Stimulated activated CD4-positive, alpha-beta T cell treated with anti-CD3 and anti-CD28 coated beads, Interleukin-15, amount 100 ng/mL, for 1 hour (primary cell): Measurements from ENCODE around the gene GPR162.
"Not testable (repeated sequence)": the region's sequence is repeated elsewhere in the genome, so short reads cannot be mapped to it uniquely, and the experiment has no call there.

ENCODE experiments used
- DNase-seq, 2 donors: peaks; one replicate each; pipeline ENCODE4 v3.0.0-alpha.2; 2020; ENCODE audit warnings: low read depth in 1 of 2, low spot score in 1 of 2

The GPR162 gene

DNA sequence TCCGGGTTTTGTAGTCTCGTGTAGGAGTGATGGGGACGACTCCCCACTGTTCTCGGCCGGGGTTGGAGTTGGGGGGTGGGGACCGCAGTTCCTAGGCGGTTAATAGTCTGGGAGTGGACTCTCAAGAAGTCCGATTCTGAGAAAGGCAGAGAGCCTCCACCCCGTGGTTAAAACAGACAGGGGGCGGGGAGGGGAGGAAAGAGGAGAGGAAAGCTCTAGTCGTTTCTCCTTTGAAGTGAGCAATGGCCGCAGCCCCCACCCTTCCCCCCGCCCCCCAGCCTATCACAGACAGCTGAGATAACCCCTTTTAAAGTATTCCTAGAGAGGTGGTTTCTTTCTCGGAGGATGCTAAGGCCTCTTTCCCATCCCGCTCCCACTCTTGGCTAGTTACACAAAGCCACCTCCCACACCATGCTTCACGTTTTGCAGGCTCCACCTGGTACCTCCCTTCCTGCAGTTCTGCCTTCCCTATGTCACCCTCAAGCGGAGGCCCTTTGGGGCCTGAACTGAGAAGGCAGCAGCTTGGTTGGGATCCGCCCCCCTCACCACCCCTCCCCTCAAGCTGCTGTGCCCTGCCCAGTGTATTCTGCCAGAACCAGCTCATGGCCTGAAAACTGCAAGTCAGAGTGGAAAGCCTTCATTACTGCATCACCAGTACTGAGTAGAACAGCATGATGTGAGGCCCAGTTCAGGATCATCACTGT is 31.2 kb downstream of the GPR162 start:
- DNase-seq = peak; percentile 14 to 57

DNA sequence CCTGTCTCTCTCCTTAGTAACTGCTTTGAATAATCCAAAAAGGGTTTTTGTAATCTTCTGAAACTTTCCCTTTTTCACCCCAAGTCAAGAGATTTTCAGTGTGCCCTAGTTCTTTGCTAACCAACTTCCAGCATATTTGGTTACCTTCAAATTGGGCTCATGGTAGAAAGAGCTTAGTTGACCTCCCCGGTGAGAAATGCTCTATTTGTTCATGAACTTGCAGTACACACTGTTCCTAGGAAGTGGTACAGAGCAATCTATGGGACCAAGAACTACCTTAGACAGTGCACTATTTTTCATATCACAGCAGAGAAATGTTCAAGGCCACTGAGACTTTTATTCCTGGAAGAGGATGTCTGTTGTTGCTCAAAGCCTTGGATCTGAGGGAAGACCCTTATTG is 32.0 kb downstream of the GPR162 start:
- DNase-seq = no peak

DNA sequence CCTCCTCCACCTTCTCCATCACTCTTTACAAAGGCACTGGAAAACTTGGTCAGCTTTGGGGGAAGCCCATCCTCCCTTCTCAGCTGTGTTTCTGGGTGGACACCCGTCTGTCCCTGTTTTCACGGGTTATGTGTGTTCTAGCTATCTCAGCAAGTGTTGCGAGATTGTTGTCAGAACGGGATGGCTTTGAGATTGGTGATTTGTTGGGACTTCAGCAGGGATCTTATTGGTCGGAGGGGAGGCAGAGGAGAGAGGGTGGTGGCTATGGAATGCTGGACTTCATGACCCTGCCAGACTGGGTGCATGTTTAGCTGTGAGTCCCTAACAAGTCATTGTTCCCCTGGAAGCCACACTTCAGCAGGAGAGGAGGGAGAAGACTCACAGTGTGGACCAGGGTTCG is 32.4 kb downstream of the GPR162 start:
- no peak for DNase-seq

DNA sequence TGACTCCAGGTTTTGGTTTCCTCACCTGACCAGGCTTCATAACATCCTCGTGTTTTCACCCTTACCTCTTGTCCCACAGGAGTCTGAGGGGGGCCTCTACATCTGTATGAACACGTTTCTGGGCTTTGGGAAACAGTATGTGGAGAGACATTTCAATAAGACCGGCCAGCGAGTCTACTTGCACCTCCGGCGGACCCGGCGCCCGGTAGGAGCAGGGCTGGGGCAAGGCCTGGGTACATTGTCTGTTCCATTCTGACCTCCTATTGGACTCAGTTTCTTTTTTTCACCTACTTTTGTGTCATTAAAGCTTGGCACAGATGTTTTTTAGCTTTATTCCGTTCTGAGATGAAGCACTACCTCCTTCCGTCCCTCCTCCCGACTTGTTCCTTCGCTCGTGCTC is 33.7 kb downstream of the GPR162 start:
- DNase-seq = no peak

DNA sequence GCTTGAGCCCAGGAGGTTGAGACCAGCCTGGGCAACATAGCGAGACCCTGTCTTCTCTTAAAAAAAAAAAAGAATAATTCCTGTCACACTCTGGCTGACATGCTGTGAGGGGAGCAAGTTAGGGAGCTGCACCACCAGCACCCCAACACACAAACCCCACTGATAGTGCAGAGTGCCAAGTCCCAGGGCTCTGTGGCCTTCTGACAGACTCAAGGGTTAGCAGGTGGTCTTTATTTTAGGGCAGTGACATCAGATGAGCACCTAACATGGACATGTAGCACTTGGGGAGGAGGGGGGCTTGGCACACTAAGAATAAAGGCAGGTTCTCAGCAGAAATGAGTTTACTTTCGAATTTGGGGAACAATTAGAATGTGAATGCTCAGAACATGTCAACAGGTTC is 37.2 kb downstream of the GPR162 start:
- no peak for DNase-seq

DNA sequence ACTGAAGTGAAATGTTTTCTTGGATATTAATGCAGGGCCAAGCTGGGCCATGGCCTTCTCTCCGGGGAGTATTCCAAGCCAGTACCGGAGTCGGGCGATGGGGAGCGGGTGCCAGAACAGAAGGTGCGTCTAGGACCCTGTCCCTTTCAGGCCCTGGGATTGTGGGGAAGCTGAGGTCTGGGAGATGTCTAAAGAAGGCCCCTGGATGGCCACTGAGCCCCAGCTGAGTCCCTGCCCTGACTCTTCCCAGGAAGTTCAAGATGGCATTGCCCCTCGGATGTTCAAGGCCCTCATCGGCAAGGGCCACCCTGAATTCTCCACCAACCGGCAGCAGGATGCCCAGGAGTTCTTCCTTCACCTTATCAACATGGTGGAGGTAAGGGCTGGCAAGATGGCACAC is 38.5 kb downstream of the GPR162 start:
- DNase-seq = no peak

DNA sequence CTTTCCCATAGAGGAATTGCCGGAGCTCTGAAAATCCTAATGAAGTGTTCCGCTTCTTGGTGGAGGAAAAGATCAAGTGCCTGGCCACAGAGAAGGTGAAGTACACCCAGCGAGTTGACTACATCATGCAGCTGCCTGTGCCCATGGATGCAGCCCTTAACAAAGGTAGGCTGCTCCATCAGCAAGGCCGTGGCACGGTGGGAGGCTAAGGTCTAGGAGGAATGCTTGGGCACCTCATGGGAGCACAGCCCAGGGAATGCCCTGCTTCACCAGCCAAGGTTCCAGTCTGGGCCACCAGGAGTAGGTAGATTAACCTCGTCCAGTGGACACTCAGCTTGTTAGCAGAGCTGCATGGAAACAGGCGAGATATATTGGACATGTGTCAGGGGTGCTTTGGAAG is 39.3 kb downstream of the GPR162 start:
- DNase-seq = no peak

DNA sequence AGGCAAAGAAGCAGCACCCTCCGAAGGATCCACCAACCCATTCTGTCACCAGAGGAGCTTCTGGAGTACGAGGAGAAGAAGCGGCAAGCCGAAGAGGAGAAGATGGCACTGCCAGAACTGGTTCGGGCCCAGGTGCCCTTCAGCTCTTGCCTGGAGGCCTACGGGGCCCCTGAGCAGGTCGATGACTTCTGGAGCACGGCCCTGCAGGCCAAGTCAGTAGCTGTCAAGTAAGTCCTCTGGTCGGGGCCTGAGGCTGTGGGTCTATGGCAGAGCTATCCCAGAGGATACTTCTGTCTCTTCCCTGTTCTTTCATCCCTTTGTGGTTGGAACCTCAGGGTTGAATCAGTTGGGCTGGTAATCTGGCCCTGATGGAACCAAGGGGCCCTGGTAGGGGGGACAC is 39.8 kb downstream of the GPR162 start:
- no peak for DNase-seq

DNA sequence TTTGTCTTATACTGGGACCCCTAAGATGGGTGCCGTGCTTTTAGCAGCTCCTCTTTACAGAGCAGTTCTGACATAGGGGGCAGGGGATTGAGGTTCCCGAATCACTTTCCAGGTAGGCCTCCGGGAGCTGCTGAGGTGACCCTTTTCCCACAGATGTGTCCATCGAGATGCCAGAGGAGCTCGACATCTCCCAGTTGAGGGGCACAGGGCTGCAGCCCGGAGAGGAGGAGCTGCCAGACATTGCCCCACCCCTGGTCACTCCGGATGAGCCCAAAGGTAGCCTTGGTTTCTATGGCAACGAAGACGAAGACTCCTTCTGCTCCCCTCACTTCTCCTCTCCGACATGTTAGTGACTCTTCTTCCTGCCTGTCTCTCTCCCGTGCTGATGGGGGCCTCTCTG is 41.4 kb downstream of the GPR162 start:
- DNase-seq = no peak

DNA sequence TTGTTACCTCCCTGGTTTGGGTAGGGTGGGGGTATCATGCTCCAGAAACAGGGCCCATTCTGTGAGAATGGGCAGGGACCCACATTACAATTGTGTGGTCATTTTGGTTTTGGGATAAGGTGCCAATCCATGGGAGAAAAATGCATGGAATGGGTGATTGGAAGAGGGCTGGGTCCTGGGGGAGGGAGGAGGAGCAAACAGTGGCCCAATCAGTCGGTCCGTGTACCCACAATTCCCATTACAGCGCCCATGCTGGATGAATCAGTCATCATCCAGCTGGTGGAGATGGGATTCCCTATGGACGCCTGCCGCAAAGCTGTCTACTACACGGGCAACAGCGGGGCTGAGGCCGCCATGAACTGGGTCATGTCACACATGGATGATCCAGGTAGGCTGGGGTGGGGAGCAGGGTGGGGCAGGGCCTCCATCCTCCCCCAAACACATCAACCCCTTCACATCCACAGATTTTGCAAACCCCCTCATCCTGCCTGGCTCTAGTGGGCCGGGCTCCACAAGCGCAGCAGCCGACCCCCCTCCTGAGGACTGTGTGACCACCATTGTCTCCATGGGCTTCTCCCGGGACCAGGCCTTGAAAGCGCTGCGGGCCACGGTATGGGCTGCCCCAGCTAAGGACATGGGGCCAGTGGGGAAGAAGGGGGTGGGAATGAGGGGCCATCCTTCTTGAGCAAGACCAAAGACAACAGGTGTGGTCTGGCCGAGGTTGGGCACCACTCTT is 42.1 kb downstream of the GPR162 start:
- no peak for DNase-seq

DNA sequence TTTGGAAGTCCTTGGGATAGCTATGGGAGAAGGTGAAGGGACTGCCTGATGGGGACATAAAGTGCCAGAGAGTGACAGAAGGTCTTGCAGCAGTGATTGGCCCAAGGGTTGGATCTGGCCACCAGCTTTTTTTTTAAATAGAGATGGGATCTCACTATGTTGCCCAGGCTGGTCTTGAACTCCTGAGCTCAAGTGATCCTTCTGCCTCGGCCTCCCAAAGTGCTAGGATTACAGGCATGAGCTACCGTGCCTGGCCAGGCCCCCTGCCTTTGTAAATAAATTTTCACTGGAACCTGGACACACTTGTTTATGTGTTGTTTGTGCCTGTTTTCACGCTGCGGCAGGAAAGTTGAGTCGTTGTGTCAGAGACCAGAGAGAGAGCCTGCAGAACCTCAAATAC is 43.7 kb downstream of the GPR162 start:
- not testable (repeated sequence) for DNase-seq

DNA sequence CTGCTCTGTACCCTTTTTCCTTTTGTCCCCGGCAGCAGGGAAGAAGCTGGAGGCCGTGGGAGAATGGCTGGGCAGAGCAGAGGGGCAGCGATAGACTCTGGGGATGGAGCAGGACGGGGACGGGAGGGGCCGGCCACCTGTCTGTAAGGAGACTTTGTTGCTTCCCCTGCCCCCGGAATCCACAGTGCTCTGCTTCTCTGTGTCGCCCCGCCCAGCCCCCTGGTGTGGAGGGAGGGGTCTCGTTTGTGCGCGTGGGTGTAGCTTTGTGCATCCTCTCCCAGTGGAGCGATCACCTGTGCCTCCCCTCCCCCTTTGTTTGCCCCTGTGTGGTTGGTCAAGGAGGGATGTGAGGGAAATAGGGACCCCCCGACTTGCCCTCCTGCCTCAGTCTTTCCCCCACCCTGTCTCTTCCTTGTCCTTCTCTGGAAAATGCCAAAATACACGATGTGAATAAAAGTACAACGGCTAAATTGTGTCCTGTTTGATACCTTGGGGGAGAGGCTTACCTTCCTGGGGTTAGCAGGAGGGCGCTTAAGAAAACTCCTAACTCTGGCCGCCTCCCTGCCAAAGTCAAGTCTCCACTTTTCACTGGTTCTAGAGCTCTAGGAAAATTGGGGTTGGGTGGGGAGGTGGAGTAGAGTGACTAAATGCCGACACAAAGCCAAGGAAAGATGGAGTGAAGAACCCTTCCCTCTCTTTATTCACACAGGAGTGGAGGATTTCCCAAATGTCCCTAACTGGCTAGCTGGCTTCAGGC is 44.7 kb downstream of the GPR162 start:
- no peak for DNase-seq

DNA sequence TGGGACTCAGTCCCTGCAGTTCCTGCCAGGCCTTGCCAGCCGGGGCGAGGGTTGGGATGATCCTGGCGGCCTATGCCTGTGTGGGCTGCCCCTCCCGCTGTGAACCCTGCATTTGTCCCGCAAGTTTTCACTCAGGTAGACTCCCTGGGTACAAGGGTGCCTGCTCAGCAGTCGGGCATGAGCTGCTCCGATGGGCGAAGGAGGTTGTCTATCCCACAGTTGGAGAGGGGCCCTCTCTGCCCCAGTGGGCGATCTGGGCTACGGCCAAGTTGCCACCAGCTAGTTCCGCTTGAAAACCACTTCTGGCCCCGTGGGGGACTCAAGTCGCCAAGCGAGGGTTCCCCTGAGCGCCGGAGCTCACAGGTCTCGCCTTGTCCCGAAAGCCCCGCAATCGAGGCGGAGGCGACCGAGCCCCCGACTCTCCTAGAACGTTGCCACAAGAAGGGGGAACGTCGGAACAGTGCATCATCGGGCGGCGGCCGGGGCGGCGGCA is 45.3 kb downstream of the GPR162 start:
- DNase-seq = no peak

DNA sequence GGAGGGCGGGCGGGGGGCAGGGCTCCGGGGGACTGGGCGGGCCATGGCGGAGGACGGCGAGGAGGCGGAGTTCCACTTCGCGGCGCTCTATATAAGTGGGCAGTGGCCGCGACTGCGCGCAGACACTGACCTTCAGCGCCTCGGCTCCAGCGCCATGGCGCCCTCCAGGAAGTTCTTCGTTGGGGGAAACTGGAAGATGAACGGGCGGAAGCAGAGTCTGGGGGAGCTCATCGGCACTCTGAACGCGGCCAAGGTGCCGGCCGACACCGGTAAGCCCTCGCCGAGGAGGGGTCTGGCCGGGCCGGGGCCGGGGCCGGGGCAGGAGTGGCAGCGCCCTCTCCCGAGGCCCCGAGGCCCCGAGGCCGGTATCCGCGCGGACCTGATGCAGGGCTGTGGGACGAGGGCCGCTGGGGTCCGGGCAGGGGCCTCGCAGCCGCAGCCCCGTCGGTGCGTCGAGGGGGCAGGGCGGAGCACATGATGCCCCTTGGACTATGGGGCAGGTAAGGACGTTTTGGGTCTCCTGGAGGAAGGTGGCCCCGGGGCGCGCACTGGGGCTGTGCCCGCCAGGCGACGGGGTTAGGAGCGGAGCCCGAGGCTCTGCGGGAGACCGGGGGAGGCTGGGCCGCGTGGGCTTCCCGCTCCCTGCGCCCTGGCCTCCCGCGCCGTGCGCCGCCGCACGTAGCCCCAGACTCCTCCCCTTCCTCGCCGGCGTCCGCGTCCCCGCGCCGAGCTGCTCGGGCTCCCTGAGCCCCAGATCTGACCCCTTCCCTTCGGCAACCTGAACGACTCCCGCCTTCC is 46.0 kb downstream of the GPR162 start, which contains the start of gene TPI1:
TSS of gene TPI1 (plus strand) at position 119 of the 798 bp plus-strand sequence. CDS start at position 155, 36 bp downstream.
- peak; percentile 61 to 74 for DNase-seq

DNA sequence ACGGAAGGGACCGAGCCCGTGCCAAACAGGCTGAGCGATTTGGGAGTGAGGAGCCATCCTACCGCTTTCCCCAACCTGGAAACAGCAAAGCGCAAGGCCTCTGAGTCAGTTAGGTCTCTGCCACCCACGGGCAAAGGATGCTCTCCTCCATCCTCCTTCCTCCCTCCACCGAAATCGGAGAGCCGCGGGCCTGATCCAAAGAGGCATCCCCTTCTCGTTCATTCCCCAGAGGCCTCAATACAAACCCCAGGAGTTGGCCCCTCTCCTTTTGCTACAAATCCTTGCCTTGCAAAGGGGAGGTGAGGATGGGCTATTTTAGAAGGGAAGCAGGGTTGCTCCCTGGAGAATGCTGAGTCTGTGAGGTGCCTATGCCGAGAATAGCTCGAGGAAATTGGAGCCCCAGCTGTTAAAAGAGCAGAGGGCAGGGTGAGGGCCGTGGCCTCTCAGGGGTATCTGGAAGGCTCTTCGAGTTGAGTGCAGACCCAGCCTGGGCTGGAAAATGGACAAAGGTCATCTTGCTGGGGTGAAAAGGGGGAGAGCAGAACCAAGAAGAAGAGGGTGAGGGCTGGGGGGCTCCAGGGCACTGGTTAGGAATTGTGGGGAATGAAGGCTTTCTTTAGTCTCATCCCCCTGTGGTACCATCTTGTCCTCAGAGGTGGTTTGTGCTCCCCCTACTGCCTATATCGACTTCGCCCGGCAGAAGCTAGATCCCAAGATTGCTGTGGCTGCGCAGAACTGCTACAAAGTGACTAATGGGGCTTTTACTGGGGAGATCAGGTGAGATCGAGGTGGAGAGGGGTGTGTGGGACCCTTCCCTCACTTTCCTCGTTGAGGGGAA is 46.8 kb downstream of the GPR162 start:
- DNase-seq = no peak

DNA sequence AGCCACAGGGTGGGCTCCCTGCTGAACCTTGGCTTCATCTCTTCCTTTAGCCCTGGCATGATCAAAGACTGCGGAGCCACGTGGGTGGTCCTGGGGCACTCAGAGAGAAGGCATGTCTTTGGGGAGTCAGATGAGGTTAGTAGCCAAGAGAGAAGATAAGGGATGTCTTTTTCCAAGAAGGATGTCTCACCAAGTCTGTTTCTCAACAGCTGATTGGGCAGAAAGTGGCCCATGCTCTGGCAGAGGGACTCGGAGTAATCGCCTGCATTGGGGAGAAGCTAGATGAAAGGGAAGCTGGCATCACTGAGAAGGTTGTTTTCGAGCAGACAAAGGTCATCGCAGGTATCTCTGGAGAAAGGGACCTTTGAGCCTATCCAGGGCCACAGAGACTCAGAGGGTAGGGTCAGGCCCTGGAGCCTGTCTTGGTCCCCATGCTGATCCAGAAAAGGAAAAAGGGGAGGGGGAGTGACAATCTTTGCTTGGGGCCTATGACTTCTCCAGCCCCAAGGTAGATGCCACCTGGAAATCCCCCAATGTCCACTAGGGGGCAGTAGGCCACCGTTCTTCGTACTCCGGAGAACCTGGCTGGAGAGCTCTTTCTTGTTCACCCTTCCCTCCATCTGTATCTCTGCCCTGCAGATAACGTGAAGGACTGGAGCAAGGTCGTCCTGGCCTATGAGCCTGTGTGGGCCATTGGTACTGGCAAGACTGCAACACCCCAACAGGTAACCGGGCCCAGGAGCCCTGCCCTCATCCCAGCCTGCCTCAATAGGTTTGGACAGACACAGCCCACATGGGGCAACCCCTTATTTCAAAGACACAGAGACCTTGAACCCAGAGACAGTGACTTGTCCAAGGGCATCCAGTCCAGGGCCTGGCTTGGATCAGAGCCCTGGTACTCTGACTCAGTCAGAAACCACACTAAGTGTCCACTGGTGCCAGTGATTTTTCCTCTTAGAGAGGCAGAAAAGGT is 47.7 kb downstream of the GPR162 start:
- peak; percentile 66 to 76 for DNase-seq

DNA sequence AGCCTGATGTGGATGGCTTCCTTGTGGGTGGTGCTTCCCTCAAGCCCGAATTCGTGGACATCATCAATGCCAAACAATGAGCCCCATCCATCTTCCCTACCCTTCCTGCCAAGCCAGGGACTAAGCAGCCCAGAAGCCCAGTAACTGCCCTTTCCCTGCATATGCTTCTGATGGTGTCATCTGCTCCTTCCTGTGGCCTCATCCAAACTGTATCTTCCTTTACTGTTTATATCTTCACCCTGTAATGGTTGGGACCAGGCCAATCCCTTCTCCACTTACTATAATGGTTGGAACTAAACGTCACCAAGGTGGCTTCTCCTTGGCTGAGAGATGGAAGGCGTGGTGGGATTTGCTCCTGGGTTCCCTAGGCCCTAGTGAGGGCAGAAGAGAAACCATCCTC is 48.7 kb downstream of the GPR162 start:
- not testable (repeated sequence) for DNase-seq

DNA sequence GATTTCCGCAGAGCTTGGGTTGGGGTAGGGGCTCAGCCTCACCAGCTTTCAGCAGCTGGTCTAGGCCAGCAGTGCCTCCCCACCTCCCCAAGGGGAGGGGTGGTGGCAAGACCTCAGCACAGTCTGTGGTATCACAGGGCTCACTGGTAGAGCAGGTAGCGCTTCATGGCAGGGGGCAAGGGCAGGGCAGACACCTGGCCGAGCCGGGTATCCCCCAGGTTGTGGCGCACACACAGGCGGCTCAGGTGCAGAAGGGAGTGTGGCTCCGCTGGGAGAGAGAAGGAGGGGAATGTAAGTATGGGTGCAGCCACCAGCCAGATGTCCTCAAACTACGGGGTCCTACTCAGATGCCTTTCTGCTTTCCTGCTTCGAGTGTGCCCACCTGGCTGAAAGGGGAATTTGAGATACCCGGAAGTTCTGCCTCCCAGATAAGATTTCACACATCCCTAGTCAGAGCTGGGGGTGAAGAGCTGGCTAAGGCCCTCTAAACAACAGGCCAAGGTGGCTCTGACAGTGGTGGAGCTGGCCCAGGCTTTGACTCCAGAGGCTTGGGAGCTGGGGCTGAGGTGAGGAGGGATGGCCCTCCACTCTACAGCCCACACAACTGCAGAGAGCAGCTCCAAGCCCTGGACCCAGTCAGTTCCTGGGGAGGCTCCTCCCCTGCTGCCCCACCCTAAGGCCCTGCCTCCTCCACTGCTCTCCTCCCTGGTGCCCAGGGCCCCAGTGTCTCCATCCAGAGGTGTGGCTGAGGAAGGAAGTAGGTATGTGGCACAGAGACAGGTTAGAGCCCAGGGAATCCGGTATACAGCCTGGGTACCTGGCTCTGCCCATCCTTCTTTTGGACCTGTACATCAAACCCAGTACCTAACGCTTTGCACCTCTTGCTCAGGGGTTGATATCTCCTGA is 49.7 kb downstream of the GPR162 start:
- DNase-seq = no peak
